HG03575 (cell line): ENCODE measurements around the gene SNORC.
"Not testable (repeated sequence)": the region's sequence is repeated elsewhere in the genome, so short reads cannot be mapped to it uniquely, and the experiment has no call there.

Experiments used
- ATAC-seq: cut with Tn5 transposase; IDR thresholded peaks from one replicate; pipeline ENCODE4 v1.9.1; 2021; ENCODE audit not compliant: unreplicated experiment, insufficient number of reproducible peaks, low FRiP score; ENCODE audit errors: extremely low read depth

SNORC gene

GRCh38 chr2:232870018-232870765, at the start of gene SNORC:
Gene SNORC (plus strand): TSS chr2:232870264. CDS start chr2:232870342, 78 bp downstream.
- ATAC-seq = no peak

- no peak for ATAC-seq
These were observed 40.1 kb upstream of the SNORC start for GRCh38 chr2:232829988-232830387.

- ATAC-seq = no peak
These were observed 38.6 kb upstream of the SNORC start for GRCh38 chr2:232831496-232831895.

- no peak for ATAC-seq
These were observed 36.2 kb upstream of the SNORC start for GRCh38 chr2:232833830-232834229.

- ATAC-seq = no peak
These were observed 34.3 kb upstream of the SNORC start for GRCh38 chr2:232835687-232836208.

- ATAC-seq = no peak
These were observed 33.1 kb upstream of the SNORC start for GRCh38 chr2:232836934-232837333.

- no peak for ATAC-seq
These were observed 31.6 kb upstream of the SNORC start for GRCh38 chr2:232838406-232838874.

GRCh38 chr2:232839411-232840079, 30.5 kb upstream of the SNORC start:
- no peak for ATAC-seq

- no peak for ATAC-seq
These were observed 27.4 kb upstream of the SNORC start for GRCh38 chr2:232842689-232843088.

- ATAC-seq = no peak
These were observed 26.2 kb upstream of the SNORC start for GRCh38 chr2:232843834-232844233.

GRCh38 chr2:232846055-232846454, 24.0 kb upstream of the SNORC start:
- ATAC-seq = no peak

GRCh38 chr2:232850039-232850438, 20.0 kb upstream of the SNORC start:
- no peak for ATAC-seq

GRCh38 chr2:232852081-232852480, 18.0 kb upstream of the SNORC start:
- not testable (repeated sequence) for ATAC-seq

GRCh38 chr2:232852676-232853075, 17.4 kb upstream of the SNORC start:
- no peak for ATAC-seq

- no peak for ATAC-seq
These were observed 16.0 kb upstream of the SNORC start for GRCh38 chr2:232854082-232854481.

GRCh38 chr2:232857158-232857563, 12.9 kb upstream of the SNORC start:
- ATAC-seq = no peak

GRCh38 chr2:232859385-232859916, 10.6 kb upstream of the SNORC start:
- no peak for ATAC-seq

- ATAC-seq = no peak
These were observed 9.3 kb upstream of the SNORC start for GRCh38 chr2:232860593-232861241.

GRCh38 chr2:232861353-232861752, 8.7 kb upstream of the SNORC start:
- ATAC-seq = no peak
